ENCODE measurements around the gene CDK13. TPM values are rescaled to one million over a fixed set of nuclear protein-coding genes. Genes with fewer than 3 reads are reported as not detected.
A peak's percentile ranks its signal among the peaks of the same experiment; 100 is the strongest.
"Not testable (repeated sequence)": the region's sequence is repeated elsewhere in the genome, so short reads cannot be mapped to it uniquely, and the experiment has no call there.

CDK13 gene
- total RNA-seq, 1 experiment from 2014 or later: 34.9 TPM

DNA sequence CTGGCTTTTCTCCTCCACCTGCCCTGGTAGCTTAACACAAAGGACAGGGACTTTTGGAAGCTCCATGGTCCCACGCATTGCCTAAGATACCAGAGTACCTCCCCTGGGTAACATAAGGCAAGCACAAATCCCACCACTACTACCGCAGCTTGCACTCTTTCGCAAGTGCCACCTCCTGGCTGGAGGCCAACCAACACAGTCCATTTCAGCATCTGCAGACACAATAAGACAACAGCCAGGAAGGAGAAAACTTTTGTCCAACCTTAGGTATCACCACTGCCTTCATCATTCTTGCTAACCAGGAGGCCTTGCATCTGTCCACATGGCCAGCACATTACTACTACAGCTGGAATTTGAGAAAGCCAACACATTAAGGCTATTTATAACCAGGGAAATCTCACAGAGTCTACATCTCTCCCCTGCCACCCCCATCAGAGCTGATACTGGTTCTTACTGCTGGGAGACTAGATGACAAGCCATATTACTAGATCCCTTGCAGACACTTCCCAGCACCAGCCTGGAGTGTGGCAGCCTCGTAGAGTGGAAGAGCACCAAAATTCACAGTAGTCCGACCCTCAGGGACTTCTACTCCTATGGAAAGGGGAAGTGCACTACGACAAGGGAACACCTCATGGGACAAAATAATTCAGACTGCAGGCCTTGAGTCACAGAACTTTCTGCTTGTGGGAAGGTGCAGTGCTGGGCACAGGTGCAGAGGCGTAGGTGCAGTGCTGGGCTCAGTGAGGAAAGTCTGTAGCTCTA, 39.8 kb upstream of the CDK13 start:
- no peak overlapping the region for H3K4me3 ChIP-seq (ENCODE audit: low read length)
- POLR2A ChIA-PET (ENCODE audit: unreplicated experiment): no interaction called here
- no peaks in the 10 kb centered on the region for H3K4me1 ChIP-seq (ENCODE audit: insufficient read depth, low read length)
- no peaks in the 10 kb centered on the region for H3K79me2 ChIP-seq (ENCODE audit: low read length)
- H3K36me3 ChIP-seq (ENCODE audit: low read depth, low read length): no peaks in the 10 kb centered on the region
- CTCF ChIA-PET: interaction anchor here (0.6 kb wide), 1 partner anchor 46 kb away, joined by 3 read pairs; no protein-coding TSS in a partner anchor
- no peak overlapping the region for H3K9ac ChIP-seq (ENCODE audit: low read length)
- no peak for DNase-seq
- TF ChIP-seq EZH2 (IDR thresholded peaks at IDR 0.05; ENCODE audit: low read length, unreplicated experiment) (no peak), CTCF (conservative IDR thresholded peaks at IDR 0.05; ENCODE audit: low read depth, low read length) (no peak), EZH2phosphoT487 (IDR thresholded peaks at IDR 0.05; ENCODE audit: borderline replicate concordance, low read length) (no peak)
- H3K27me3 ChIP-seq (ENCODE audit: low read length): no peaks in the 10 kb centered on the region
- BruUV-seq (replicated peaks): no TSS peak
- H3K4me2 ChIP-seq (ENCODE audit: low read length): no peak overlapping the region
- ATAC-seq: no peak
- H3F3A ChIP-seq (ENCODE audit: low read length, unreplicated experiment): no peaks in the 10 kb centered on the region
- H3K9me2 ChIP-seq (replicated peaks; ENCODE audit: low read length): no peaks in the 10 kb centered on the region
- H2AFZ ChIP-seq (ENCODE audit: low read length): no peak overlapping the region
- intact Hi-C loops (cut with micrococcal nuclease): no loop called here
- no peak overlapping the region for H3K27ac ChIP-seq (ENCODE audit: low read length)
- H3K9me3 ChIP-seq (ENCODE audit: low read length): no peaks in the 10 kb centered on the region
- no peaks in the 10 kb centered on the region for H4K20me1 ChIP-seq (ENCODE audit: low read length)

- POLR2A ChIA-PET (ENCODE audit: unreplicated experiment): no interaction called here
Observed at GRCh38 chr7:39911167-39911566, 38.9 kb upstream of the CDK13 start.

GRCh38 chr7:39915847-39916246, 34.2 kb upstream of the CDK13 start:
- H3K36me3 ChIP-seq (ENCODE audit: low read depth, low read length); H3K9me3 ChIP-seq (ENCODE audit: low read length); H3K27me3 ChIP-seq (ENCODE audit: low read length); ATAC-seq; intact Hi-C loops (cut with micrococcal nuclease); H3F3A ChIP-seq (ENCODE audit: low read length, unreplicated experiment); H3K9ac ChIP-seq (ENCODE audit: low read length); H2AFZ ChIP-seq (ENCODE audit: low read length); H3K79me2 ChIP-seq (ENCODE audit: low read length); H3K4me1 ChIP-seq (ENCODE audit: insufficient read depth, low read length); H4K20me1 ChIP-seq (ENCODE audit: low read length); H3K4me3 ChIP-seq (ENCODE audit: low read length); BruUV-seq (replicated peaks); DNase-seq; H3K27ac ChIP-seq (ENCODE audit: low read length); H3K4me2 ChIP-seq (ENCODE audit: low read length); H3K9me2 ChIP-seq (replicated peaks; ENCODE audit: low read length): not testable (repeated sequence)
- ChIA-PET POLR2A (ENCODE audit: unreplicated experiment) (interaction anchor here (0.7 kb wide), 1 partner anchor 29 kb away, joined by 4 read pairs; no protein-coding TSS in a partner anchor), CTCF (interaction anchor here (0.8 kb wide), 1 partner anchor 93 kb away, joined by 4 read pairs; no protein-coding TSS in a partner anchor)

More at GRCh38 chr7:39911167-39911566, 38.9 kb upstream of the CDK13 start:
- Histone ChIP-seq H3K36me3 (ENCODE audit: low read depth, low read length) (no peaks in the 10 kb centered on the region), H3K4me2 (ENCODE audit: low read length) (no peak overlapping the region), H3K9ac (ENCODE audit: low read length) (no peak overlapping the region), H3K27me3 (ENCODE audit: low read length) (no peaks in the 10 kb centered on the region), H2AFZ (ENCODE audit: low read length) (no peak overlapping the region), H3K79me2 (ENCODE audit: low read length) (no peaks in the 10 kb centered on the region), H4K20me1 (ENCODE audit: low read length) (no peaks in the 10 kb centered on the region), H3K9me3 (ENCODE audit: low read length) (no peaks in the 10 kb centered on the region), H3F3A (ENCODE audit: low read length, unreplicated experiment) (no peaks in the 10 kb centered on the region), H3K4me3 (ENCODE audit: low read length) (no peak overlapping the region), H3K9me2 (replicated peaks; ENCODE audit: low read length) (no peaks in the 10 kb centered on the region), H3K4me1 (ENCODE audit: insufficient read depth, low read length) (no peaks in the 10 kb centered on the region), H3K27ac (ENCODE audit: low read length) (no peak overlapping the region)
- DNase-seq (no peak), ATAC-seq (peak; percentile 31; the same call in 1 of the 2 replicates)
- intact Hi-C loops (cut with micrococcal nuclease): no loop called here
- CTCF ChIA-PET: interaction anchor here (0.6 kb wide), 1 partner anchor 45 kb away, joined by 3 read pairs; no protein-coding TSS in a partner anchor
- BruUV-seq (replicated peaks): no TSS peak
- TF ChIP-seq EZH2phosphoT487 (IDR thresholded peaks at IDR 0.05; ENCODE audit: borderline replicate concordance, low read length) (no peak), CTCF (conservative IDR thresholded peaks at IDR 0.05; ENCODE audit: low read depth, low read length) (no peak), EZH2 (IDR thresholded peaks at IDR 0.05; ENCODE audit: low read length, unreplicated experiment) (no peak)
